NOMO-1 (cell line): ENCODE results near the gene KNDC1.
"Not testable (repeated sequence)": the region's sequence is repeated elsewhere in the genome, so short reads cannot be mapped to it uniquely, and the experiment has no call there.

Experiments used
- DNase-seq, 2 experiments: peaks; one replicate each; lab custom pipeline; 2025; ENCODE audit not compliant: unreplicated experiment in 2 of 2; lab: John Stamatoyannopoulos, UW

KNDC1 gene

DNA sequence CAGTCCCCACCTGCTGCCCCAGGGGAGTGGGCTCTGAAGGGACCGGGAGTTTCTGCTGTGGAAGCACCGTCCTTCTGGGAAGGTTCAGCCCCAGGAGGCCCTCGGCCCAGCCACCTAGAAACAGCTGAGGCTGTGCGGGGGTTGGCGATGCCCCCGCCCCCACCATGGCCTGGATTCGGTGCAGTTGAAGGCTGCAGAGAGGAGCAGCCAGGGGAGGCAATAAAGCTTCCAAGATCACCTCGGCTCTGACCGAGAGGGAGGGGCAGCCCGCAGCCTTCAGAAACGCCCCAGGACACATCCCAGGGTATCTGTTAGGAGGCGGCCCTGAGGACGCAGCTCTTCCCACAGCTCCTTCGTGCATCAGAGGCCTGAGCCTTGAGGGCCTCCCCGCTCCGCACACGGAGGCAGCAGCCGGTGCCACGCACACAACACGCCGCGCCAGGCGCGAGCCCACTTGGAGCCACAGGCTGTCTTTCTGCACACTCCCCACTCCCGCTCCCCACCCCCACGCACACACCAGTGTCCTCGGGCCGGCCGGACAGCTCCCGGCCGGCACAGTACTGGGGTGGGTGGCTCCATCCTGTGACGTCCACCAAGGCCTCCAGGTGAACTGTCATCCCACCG lies 1.6 kb downstream of the KNDC1 start:
- no peak for DNase-seq

DNA sequence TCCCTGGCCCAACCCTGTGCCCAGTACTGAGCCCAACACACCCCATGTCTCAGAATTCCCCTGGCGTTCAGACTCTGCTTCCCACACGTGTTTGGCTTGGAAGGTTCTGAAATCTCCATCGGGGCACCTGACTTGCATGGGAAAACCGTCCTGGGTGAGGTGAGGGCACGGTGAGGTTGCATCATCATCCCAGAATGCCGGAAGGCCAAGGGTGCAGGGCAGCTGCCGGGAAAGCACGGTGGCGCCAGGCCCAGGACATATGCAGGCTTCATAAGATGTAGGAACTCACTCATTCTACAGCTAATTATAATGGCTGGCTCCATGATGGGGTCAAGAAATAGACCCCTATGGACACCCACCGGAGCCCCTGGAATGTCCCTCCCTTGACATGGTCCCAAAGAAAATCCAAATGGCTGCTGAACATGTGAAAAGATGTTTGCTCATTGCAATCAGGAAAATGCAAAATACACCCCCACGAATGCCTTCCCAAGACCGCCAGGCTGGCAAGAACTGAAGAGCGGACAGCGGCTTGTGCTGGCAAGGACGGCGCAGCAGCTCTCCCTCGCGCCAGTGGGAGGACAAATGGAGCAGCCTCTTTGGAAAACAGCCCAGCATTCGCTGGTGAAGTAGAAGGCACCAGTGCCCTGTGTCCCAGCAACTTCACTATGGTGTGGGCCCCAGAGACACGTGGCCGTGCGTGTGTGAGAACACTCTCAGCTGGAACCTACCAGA lies 2.3 kb downstream of the KNDC1 start:
- DNase-seq: no peak

DNA sequence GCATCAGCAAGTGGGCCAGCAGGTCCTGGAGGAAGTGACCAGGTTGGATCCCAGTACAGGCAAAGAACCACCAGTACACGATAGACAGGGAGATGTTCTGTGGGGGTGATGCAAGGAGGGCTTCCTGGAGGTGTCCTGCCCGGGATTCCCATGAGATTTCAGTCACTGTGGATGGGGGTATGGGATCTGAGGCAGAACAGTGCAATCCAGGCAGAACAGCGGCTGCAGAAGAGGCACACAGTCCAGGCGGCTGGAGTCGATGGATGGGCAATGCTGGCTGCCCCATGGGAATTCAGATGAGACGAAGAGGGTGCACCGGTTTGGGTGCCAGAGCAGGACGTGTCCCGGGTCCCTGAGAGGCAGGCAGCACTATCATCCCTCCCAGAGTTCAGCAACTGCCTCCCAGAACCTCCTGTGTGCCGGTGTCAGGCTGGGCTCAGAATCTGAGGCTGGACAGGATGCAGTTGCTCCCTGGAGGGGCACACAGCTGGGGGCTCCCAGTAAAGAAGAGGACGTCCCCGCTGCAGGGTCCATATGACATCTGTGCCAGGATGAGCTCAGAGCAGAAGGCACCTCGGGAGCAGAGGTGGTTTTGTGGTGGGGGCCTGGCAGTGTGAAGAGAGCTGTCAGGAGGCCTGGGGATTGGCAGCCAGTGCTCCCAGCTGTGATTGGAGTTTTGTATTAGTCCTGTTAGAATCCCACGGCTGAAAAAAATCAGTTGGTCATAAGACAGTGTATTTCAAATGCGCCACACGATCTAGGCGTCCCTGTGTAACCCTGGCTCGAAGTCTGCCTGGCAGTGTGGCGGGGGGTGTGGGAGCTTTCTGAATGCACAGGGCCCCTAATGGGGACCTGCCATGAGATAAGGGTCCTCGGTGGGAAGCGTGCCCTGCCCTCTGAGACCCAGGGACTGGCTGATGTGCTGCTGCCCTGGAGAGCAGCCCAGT lies 3.2 kb downstream of the KNDC1 start:
- no peak for DNase-seq

DNA sequence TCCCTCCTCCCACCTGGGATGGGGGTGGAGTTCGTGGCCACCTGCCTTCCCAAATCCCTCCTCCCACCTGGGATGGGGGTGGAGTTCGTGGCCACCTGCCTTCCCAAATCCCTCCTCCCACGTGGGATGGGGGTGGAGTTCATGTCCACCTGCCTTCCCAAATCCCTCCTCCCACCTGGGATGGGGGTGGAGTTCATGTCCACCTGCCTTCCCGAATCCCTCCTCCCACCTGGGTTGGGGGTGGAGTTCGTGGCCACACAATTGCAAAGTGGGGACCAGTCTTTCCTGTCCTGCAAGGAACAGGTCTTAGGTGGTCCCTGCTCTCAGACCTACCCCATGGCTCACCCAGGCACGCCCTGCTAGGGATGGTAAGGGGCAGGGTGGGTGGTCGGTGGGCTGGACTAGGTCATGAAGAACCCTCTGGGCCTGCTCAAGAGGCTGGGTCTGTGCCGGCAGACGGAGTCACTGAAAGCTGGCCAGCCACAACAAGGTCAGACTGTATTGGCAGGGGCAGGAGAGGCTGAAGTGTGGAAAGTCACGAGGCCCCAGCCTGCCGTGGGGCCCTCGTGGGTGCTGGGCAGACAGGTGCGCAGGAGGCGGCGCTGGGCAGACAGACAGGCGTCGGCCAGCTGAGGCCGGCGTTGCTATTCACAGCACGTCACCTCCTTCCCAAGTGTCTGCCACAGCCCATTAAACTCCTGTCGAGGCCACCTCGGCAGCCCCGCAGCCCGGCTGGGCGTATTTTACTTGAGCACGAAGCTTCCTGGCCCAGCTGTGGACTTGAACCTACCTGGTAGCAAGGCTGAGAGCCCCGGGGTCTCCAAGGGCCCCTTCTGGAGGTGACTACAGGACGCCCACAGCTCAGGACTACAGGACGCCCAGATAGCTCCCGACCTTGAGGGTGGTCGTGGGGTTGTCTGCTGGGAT lies 4.1 kb downstream of the KNDC1 start:
- DNase-seq: no peak

DNA sequence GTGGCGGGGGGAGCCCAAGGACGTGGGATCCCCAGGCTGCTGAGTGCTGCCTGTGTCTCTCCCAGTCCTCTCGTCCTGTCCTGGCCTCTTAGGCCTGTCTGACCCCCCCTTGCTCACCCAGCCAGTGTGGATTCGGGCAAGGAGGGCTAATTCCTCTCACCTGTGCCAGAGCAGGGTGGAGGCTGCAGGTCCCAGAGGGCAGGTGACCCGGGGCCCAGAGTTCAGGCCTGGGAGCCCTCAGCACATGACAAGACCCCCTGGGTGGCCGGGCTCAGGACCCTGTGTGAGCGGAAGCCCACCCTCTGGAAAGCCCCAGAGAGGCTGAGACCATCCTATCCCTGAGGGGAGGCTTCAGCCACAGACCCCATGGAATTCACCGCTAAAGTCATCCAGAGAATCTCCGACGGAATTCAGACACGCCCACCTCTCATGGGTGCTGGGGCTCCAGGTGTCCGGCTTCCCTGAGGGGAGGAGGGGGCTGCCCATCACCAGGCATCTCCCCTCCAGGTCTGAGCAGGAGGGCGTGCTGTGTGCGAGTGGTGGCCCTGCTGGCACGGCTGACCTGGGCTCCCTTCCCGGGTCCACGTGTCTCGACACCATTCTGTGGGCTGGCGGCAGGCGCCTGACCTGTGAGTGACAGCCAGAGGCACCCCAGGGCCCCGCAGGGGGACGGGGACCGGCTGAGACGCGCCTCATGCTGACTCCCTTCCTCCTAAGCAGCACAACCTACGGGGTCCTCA lies 5.0 kb downstream of the KNDC1 start:
- DNase-seq: no peak

DNA sequence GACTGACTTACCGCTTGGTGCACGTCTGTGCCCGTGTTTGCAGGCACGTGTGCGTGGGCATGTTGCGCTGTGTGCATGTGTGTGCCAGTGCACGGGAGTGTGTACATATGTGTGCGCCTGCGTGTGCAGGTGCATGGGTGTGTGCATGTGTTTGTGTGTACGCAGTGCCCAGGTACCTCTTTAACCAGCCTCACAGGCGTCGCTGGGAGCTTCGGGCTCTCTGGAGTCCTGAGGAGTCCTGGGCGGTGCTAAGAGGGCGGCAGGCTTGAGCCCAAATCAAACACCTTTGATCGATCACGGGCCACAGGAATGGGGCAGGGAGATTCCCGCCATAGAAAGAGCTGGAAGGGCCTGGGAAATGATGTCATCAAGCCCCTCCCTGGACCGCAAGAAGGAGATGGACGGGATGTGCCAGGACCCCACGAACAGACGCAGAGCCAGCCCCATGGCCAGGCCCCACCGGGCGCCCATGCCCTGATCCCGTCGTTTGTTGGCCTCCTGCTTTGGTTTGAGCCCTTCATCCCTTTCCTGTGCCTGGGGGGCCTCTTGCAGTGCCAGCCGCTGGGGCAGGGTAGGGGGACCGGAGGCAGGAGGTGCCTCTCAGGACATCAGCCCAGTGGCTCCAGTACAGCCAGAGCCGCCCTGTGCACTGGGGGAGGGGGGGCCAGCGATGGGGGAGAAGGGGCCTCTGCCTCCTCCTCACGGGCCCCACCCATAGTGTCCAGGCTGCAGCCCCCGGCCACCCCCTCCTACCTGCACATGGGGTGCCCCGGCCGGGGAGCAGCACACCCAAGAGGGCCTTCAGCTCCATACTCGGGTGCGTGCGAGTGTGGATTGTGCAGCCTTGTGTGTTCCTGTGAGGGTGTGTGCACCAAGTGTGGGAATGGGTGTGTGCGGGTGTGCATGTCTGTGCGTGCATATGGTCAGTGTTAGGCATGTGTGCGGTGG lies 5.8 kb downstream of the KNDC1 start:
- DNase-seq: no peak

DNA sequence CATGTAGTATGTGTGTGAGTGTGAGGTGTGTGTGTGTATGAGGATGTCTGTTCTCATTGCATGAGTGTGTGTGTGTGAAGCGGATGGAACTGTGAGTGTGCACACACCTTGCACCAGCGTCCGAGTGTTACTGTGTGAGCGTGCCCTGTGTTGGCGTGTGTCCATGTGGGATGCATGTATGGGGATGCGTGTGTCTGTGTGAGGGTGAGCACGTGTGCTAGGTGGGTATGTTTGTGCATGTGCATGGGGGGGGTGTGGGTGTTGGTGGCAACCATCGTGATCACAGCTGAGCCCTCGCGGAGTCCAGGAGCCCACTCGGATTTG lies 6.4 kb downstream of the KNDC1 start:
- no peak for DNase-seq

DNA sequence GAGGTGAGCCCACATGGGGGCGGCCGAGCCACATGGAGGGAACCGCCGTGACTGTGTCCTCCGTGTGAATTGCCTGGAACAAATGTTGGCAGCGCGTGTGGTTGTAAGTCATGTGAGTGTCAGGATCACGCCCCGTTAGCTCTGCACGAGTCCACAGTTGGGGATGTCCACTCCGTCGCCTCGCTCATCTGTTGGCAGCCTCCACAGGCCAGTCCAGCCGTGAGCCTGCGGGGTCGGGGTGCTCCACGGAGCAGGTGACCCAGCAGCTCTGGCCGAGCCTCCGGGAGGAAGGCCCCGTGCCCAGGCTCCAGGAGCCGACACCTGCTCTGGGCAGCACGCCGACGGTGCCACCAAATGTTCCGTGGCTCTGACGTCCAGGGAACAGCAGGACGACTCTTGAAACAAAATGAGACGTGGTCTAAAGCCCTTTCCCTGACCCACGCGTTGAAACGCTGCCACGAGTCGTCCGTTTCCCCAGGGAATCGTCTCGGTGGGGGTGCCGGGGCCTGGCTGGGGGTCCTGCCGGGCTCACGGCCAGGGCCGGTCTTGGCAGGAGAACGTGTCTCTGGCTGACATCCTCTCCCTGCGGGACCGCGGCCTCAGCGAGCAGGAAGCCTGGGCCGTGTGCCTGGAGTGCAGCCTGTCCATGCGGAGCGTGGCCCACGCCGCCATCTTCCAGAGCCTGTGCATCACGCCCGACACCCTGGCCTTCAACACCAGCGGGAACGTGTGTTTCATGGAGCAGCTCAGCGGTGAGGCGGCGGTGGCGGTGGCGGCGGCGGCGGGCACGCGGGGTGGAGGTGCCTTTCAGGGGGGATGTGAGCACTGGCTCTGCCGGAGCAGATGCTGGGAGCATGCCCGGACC lies 7.0 kb downstream of the KNDC1 start:
- no peak for DNase-seq

DNA sequence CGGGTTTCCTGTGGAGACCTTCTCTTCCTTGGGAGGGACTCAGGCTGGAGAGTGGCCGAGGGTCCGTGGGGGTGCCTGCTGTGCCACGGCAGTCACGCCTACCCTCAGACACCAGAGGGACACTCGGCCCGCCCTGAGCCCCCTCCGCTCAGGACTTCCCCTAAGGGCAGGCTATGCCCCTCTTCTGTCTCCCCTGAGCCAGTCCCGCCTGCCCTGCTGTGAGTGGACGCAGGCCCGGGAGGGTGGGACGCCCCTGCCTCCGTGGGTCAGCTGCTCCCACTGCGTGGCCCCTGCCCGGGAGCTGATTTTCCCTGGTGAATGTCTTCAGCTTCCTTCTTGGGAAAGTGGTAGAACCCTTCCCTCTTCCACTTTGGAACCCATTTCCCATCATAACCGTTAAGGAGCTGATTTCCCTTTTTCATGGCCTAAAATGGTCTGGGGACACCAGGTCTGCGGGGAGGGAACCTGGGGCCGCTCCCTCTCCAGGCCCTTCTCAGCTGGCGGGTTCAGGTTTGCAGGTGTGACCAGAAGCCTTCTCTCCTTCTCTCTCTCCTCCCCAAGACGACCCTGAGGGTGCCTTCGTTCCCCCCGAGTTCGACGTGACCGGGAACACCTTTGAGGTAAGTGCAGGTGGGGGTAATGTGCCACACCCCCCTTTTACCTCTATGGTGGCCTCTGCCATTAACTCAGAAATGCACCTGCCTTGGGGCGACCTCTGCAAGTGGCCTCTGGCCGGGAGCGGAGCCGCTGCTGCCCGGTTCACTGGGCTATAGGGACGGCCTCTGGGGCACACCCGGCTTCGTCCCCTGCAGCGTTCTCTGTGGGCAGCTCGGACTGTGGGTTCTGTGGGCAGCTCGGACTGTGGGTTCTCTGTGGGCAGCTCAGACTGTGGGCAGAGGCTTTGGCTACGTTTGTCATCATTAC lies 7.9 kb downstream of the KNDC1 start:
- DNase-seq: no peak

DNA sequence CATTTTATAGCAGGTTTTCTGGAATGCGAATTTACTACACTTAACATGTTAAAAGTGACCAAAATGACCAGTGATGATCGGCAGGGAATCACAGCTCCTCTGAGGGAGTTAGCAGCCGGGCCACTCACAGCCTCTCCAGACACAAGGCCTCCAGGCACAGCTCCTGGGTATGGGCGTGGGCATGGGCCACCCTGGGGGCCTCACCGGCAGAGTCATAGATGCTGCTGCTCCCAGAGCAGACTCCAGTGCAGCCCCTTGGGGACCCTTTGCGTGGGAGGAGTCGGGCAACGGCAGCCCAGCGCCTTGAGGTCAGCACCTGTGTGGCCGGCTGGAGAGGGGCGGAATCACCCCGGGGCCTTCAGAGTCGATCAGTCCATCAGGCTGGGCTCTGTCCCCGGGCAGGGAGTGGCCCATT lies 8.6 kb downstream of the KNDC1 start:
- DNase-seq: no peak

DNA sequence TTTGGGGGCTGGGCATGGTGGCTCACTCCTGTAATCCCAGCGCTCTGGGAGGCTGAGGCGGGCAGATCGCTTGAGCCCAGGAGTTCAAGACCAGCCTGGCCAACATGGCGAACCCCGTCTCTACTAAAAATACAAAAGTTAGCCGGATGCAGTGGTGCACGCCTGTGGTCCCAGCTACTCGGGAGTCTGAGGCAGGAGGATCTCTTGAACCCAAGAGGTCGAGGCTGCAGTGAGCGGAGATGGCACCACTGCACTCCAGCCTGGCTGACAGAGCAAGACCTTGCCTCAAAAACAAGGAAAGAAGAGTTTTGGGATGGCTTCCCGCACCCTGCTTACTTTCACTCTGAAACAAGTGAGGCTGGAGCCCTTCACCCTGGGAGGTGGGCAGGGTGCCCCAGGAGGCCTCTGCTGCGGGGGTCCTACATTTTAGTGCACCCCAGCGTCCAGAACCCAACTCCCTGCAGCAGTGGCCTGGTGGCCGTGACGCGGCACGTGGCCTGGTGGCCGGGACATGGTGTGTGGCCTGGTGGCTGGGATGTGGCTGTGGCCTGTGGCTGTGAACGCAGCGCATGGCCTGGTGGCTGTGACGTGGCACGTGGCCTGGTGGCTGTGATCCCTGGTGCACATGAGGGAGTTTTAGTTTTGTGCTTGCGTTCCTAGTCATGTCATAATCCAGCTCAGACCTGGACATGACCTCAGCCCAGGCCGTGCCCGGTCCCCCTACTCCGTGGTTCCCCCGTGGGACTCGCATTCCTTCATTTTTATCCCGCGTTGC lies 9.3 kb downstream of the KNDC1 start:
- DNase-seq: no peak

DNA sequence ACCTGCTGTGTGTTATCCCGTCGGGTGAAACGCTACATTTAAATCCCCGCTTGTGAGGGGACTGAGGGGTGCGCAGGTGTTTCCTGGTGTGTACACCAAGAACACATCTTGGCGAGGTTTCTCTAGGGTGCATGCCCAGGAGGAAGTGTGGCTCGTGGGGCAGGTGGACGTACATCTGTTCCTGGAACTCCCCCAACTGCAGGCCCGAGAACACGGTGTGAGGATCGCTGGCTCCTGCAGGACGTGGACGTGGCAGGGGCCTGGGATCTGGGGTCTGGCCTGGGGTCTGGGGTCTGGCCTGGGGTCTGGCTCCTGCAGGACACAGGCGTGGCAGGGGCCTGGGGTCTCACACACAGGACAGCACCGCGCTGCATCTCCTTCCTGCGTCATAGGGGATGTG lies 10.1 kb downstream of the KNDC1 start:
- no peak for DNase-seq

DNA sequence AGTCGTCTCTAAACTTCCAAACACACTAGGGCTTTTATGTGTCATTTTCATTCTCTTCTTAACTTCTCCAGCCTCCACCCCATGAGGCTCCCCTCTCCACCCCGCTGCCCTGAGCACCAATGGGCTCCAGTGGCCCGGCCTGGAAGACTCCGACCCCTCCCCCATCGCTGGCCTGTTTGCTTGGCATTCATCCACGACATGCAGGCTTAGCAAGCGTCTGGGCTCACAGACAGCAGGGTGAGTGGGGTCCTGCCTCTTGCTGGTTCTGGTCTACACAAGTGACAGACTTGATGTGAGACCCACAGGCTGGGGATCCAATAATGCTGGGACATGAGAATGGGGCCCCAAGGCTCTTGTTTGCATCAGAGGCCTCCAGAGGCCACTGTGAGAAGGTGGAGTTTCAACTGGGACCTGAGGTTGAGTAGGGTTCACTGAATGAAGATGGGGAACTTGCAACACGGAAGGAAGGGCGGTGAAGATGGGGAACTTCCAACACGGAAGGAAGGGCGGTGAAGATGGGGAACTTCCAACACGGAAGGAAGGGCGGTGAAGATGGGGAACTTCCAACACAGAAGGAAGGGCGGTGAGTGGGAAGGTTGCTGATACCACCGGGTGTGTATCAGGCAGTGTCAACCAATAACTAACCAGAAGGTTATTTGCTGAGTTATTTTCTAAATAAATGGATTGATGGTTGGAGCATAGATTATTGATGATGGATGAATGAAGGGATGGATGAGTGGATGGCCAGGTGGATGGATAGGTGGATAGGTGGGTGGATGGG lies 14.0 kb downstream of the KNDC1 start:
- DNase-seq: no peak

DNA sequence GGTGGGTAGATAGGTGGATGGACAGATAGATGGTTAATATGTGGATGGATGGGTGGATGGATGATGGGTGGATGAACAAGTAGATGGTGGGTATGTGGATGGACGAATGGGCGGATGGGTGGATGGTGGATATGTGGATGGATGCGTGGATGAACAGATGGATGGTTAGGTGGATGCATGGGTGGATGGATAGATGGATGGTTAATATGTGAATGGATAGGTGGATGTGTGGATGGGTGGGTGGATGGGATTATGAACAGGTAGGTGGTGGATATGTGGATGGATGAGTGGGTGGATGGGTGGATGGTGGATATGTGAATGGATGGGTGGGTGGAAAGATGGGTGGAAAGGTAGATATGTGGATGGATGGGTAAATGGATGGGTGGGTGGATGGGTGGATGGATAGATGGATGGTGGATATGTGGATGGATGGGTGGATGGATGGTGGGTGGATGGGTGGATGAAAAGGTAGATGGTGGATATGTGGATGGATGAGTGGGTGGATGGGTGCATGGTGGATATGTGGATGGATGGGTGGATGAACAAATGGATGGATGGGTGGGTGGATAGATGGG lies 14.8 kb downstream of the KNDC1 start:
- no peak for DNase-seq

DNA sequence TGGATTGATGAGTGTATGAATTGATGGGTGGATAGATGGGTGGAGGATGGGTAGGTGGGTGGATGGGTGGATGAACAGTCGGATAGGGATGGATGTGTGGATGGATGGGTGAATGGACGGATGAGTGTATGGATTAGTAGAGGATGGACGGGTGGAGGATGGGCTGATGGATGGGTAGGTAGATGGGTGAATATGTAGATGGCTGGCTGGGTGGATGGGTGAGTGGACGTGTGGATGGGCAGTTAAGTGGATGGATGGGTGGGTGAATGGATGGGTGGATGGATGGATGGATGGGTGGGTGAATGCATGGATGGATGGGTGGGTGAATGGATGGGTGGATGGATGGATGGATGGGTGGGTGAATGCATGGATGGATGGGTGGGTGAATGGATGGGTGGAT lies 15.6 kb downstream of the KNDC1 start:
- not testable (repeated sequence) for DNase-seq
